ENCODE results near the gene LMAN1L. TPM values are rescaled to one million over a fixed set of nuclear protein-coding genes. Genes with fewer than 3 reads are reported as not detected.

Gene LMAN1L
- total and polyA plus RNA-seq, 4 donors, result 0.08 TPM; not detected in 3

GRCh38 chr15:74827614-74828013 is 15.0 kb downstream of the LMAN1L start:
- H3K27me3 ChIP-seq (ENCODE audit: control insufficient read depth in 4 of 4, insufficient read depth in 4 of 4, low read length in 3 of 4), result peaks cover 0 to 3% (median 1%) of the 10 kb centered on the region in 4 donors
- H3K9me3 ChIP-seq (ENCODE audit: control insufficient read depth in 4 of 4, low read length in 3 of 4), result no peaks in the 10 kb centered on the region
- H3K27ac ChIP-seq (ENCODE audit: low read depth in 1 of 2, low read length in 2 of 2), result no peak overlapping the region
- TF ChIP-seq, protein P1, sequence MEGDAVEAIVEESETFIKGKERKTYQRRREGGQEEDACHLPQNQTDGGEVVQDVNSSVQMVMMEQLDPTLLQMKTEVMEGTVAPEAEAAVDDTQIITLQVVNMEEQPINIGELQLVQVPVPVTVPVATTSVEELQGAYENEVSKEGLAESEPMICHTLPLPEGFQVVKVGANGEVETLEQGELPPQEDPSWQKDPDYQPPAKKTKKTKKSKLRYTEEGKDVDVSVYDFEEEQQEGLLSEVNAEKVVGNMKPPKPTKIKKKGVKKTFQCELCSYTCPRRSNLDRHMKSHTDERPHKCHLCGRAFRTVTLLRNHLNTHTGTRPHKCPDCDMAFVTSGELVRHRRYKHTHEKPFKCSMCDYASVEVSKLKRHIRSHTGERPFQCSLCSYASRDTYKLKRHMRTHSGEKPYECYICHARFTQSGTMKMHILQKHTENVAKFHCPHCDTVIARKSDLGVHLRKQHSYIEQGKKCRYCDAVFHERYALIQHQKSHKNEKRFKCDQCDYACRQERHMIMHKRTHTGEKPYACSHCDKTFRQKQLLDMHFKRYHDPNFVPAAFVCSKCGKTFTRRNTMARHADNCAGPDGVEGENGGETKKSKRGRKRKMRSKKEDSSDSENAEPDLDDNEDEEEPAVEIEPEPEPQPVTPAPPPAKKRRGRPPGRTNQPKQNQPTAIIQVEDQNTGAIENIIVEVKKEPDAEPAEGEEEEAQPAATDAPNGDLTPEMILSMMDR (IDR thresholded peaks at IDR 0.05; ENCODE audit: low read depth, low read length, missing input control), result no peak
- TF ChIP-seq SP1 (IDR thresholded peaks at IDR 0.05) (no peak), HNF4G (IDR thresholded peaks at IDR 0.05) (no peak), GABPA (IDR thresholded peaks at IDR 0.05 in 1 of 2, conservative IDR thresholded peaks at IDR 0.05 in 1 of 2) (no peak), MAX (IDR thresholded peaks at IDR 0.05) (no peak), FOXA2 (IDR thresholded peaks at IDR 0.05) (no peak), REST (IDR thresholded peaks at IDR 0.05) (no peak), ATF3 (IDR thresholded peaks at IDR 0.05) (no peak), RAD21 (IDR thresholded peaks at IDR 0.05) (no peak), NR2F2 (IDR thresholded peaks at IDR 0.05) (no peak), YY1 (IDR thresholded peaks at IDR 0.05) (no peak), HNF4A (conservative IDR thresholded peaks at IDR 0.05) (no peak), EGR1 (IDR thresholded peaks at IDR 0.05; ENCODE audit: low read depth in 2 of 2) (no peak), JUND (IDR thresholded peaks at IDR 0.05) (no peak), RXRA (IDR thresholded peaks at IDR 0.05) (no peak), FOXA1 (IDR thresholded peaks at IDR 0.05) (no peak), TAF1 (conservative IDR thresholded peaks at IDR 0.05) (no peak)
- TF ChIP-seq, protein P2, sequence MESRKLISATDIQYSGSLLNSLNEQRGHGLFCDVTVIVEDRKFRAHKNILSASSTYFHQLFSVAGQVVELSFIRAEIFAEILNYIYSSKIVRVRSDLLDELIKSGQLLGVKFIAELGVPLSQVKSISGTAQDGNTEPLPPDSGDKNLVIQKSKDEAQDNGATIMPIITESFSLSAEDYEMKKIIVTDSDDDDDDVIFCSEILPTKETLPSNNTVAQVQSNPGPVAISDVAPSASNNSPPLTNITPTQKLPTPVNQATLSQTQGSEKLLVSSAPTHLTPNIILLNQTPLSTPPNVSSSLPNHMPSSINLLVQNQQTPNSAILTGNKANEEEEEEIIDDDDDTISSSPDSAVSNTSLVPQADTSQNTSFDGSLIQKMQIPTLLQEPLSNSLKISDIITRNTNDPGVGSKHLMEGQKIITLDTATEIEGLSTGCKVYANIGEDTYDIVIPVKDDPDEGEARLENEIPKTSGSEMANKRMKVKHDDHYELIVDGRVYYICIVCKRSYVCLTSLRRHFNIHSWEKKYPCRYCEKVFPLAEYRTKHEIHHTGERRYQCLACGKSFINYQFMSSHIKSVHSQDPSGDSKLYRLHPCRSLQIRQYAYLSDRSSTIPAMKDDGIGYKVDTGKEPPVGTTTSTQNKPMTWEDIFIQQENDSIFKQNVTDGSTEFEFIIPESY (IDR thresholded peaks at IDR 0.05), result no peak
- H3K4me1 ChIP-seq (ENCODE audit: control insufficient read depth in 4 of 4, insufficient read depth in 4 of 4, low read length in 3 of 4), result peaks cover 0 to 1% (median 0%) of the 10 kb centered on the region in 4 donors
- no peak for DNase-seq (ENCODE audit: low spot score)
- 50% methylated on average over 5 of the region's 5 CpGs for WGBS
- H3K4me3 ChIP-seq (ENCODE audit: low read depth in 1 of 3, low read length in 3 of 3), result no peak overlapping the region
- H3K36me3 ChIP-seq (ENCODE audit: control insufficient read depth in 4 of 4, insufficient read depth in 3 of 4, low read depth in 1 of 4, low read length in 3 of 4), result no peaks in the 10 kb centered on the region
- H3K9ac ChIP-seq (ENCODE audit: low read depth in 1 of 2, low read length in 2 of 2), result no peak overlapping the region
